CD14-positive monocyte (primary cell): Measurements from ENCODE around the gene CNN1. TPM values are rescaled to one million over a fixed set of nuclear protein-coding genes. Genes with fewer than 3 reads are reported as not detected.
A peak's percentile ranks its signal among the peaks of the same experiment; 100 is the strongest.

Source experiments
- DNase-seq, 3 donors: peaks; one replicate each; pipeline ENCODE4 v3.0.0-alpha.2; 2011 to 2022
- H2AFZ ChIP-seq: 2 replicates; pipeline ENCODE4 v1.6.0; 2012; ENCODE audit warnings: mild to moderate bottlenecking, low read depth, low read length, inconsistent platforms; ENCODE audit not compliant: insufficient read depth, poor library complexity, severe bottlenecking
- H3K27ac ChIP-seq, 2 donors: 1 replicate in 1 of 2; 2 replicates in 1 of 2; pipeline ENCODE4 v1.5.1; 2012 to 2013; ENCODE audit warnings: low read length in 2 of 2, control low read depth in 1 of 2, inconsistent platforms in 1 of 2, low read depth in 1 of 2, mild to moderate bottlenecking in 1 of 2
- H3K27me3 ChIP-seq, 2 donors: one replicate each; pipeline versions ENCODE4 v1.6.0 to v1.6.1; 2011 to 2013; ENCODE audit warnings: low read length in 2 of 2; ENCODE audit not compliant: control insufficient read depth in 2 of 2, insufficient read depth in 2 of 2
- H3K36me3 ChIP-seq, 2 donors: replicated peaks in 1 of 2; 1 replicate in 1 of 2; 2 replicates in 1 of 2; pipeline versions ENCODE4 v1.5.1 to v1.6.1; 2012 to 2013; ENCODE audit warnings: low read length in 2 of 2, control low read depth in 1 of 2, inconsistent platforms in 1 of 2, mild to moderate bottlenecking in 1 of 2; ENCODE audit not compliant: insufficient read depth in 2 of 2, control insufficient read depth in 1 of 2
- H3K4me1 ChIP-seq, 2 donors: 1 replicate in 1 of 2; 2 replicates in 1 of 2; pipeline versions ENCODE4 v1.5.1 to v1.6.1; 2012 to 2013; ENCODE audit warnings: low read length in 2 of 2, control low read depth in 1 of 2, inconsistent platforms in 1 of 2, mild to moderate bottlenecking in 1 of 2, moderate library complexity in 1 of 2; ENCODE audit not compliant: insufficient read depth in 2 of 2, control insufficient read depth in 1 of 2
- H3K4me2 ChIP-seq: replicated peaks from 2 replicates; pipeline ENCODE3; 2012; ENCODE audit warnings: low read length, moderate library complexity, mild to moderate bottlenecking; ENCODE audit not compliant: poor library complexity, severe bottlenecking; ENCODE audit errors: extremely low read depth
- H3K4me3 ChIP-seq, 3 experiments: fragments of 200-600 bp in 1 of 3; sonication (generic) in 1 of 3; replicated peaks in 1 of 3; 1 replicate in 2 of 3; 2 replicates in 1 of 3; pipeline ENCODE4 v1.5.1; 2011 to 2013; ENCODE audit warnings: low read length in 3 of 3, mild to moderate bottlenecking in 3 of 3, control low read depth in 2 of 3, low read depth in 2 of 3, inconsistent platforms in 1 of 3, moderate library complexity in 1 of 3
- H3K79me2 ChIP-seq: 2 replicates; pipeline ENCODE4 v1.6.0; 2012; ENCODE audit warnings: mild to moderate bottlenecking, control low read depth, inconsistent platforms, low read length, moderate library complexity; ENCODE audit not compliant: insufficient read depth
- H3K9ac ChIP-seq: 2 replicates; pipeline ENCODE4 v1.6.0; 2017; ENCODE audit warnings: low read length, mild to moderate bottlenecking; ENCODE audit not compliant: insufficient read depth, poor library complexity, severe bottlenecking
- H3K9me3 ChIP-seq, 2 donors: replicated peaks in 1 of 2; 1 replicate in 1 of 2; 2 replicates in 1 of 2; pipeline versions ENCODE4 v1.5.1 to v1.6.1; 2012 to 2013; ENCODE audit warnings: low read length in 2 of 2, control low read depth in 1 of 2; ENCODE audit not compliant: control insufficient read depth in 1 of 2, insufficient read depth in 1 of 2
- H4K20me1 ChIP-seq: 2 replicates; pipeline ENCODE4 v1.6.0; 2012; ENCODE audit warnings: mild to moderate bottlenecking, low read length, control low read depth, moderate library complexity; ENCODE audit not compliant: insufficient read depth
- H3K27ac Mint-ChIP-seq, 7 donors: one replicate each; pipeline ENCODE4 v1.8.0; 2020; ENCODE audit warnings: mild to moderate bottlenecking in 7 of 7, mixed read lengths in 7 of 7, moderate library complexity in 6 of 7, inconsistent platforms in 2 of 7
- H3K27me3 Mint-ChIP-seq, 3 donors: one replicate each; pipeline ENCODE4 v1.8.0; 2021 to 2022; ENCODE audit warnings: low read depth in 3 of 3, mild to moderate bottlenecking in 3 of 3, mixed read lengths in 3 of 3, moderate library complexity in 3 of 3, inconsistent platforms in 1 of 3
- H3K36me3 Mint-ChIP-seq, 2 donors: one replicate each; pipeline ENCODE4 v1.8.0; 2020; ENCODE audit warnings: mixed read lengths in 2 of 2, inconsistent platforms in 1 of 2, mild to moderate bottlenecking in 1 of 2
- H3K4me1 Mint-ChIP-seq: one replicate; pipeline ENCODE4 v1.8.0; 2020; ENCODE audit warnings: mild to moderate bottlenecking, mixed read lengths
- H3K4me3 Mint-ChIP-seq, 2 donors: one replicate each; pipeline ENCODE4 v1.8.0; 2020; ENCODE audit warnings: mild to moderate bottlenecking in 2 of 2, mixed read lengths in 2 of 2, moderate library complexity in 1 of 2
- H3K9me3 Mint-ChIP-seq, 7 donors: one replicate each; pipeline ENCODE4 v1.8.0; 2020 to 2022; ENCODE audit warnings: mixed read lengths in 7 of 7, mild to moderate bottlenecking in 6 of 7, moderate library complexity in 6 of 7, inconsistent platforms in 2 of 7
- CTCF ChIP-seq: fragments of 200-600 bp; IDR thresholded peaks from one replicate; pipeline ENCODE4 v1.8.0; 2022; ENCODE audit warnings: antibody characterized with exemption, mild to moderate bottlenecking
- WGBS: methylation state at CpG from one replicate; pipeline ENCODE4 v1.1.5; 2013; ENCODE audit warnings: missing lambda C conversion rate; ENCODE audit not compliant: insufficient coverage; 5-methylcytosine and 5-hydroxymethylcytosine counted together
- intact Hi-C, 2 donors: fragments of 100-400 bp; cut with micrococcal nuclease; formaldehyde crosslinking; loops; one replicate each; pipeline versions ENCODE4 v1.15.0 to v1.15.1; 2023
- polyA plus RNA-seq, 3 donors: library from polyadenylated mRNA; depleted of rRNA in 1 of 3; unstranded in 2 of 3; stranded (reverse) in 1 of 3; fragments of 300-500 nt in 2 of 3; fragments of >200 nt in 1 of 3; fragmentation: Illumina TruSeq in 2 of 3; gene quantifications; 1 replicate in 2 of 3; 2 replicates in 1 of 3; pipeline ENCODE4 v1.2.3, GENCODE V29; 2012 to 2021

Gene CNN1
- polyA plus RNA-seq, 3 donors: not detected

- peak within 1 kb of the TSS; percentile 39 to 77 (median 54) for H3K4me3 ChIP-seq
- peaks cover under 1 to 17% (median 5%) of the 10 kb centered on the region in 3 donors for H3K27me3 Mint-ChIP-seq
- H3K27ac ChIP-seq: peak within 1 kb of the TSS; percentile 48 to 77
- no peak for DNase-seq
- H3K9me3 Mint-ChIP-seq: peaks cover 0 to 10% (median 0%) of the 10 kb centered on the region in 7 donors
- no peaks in the 10 kb centered on the region for H3K79me2 ChIP-seq
- H3K36me3 Mint-ChIP-seq: peaks cover 3 to 5% of the 10 kb centered on the region in 2 donors
- peak within 1 kb of the TSS; percentile 85 for H3K4me2 ChIP-seq
- no peaks in the 10 kb centered on the region for H3K36me3 ChIP-seq
- peak within 1 kb of the TSS; percentile 63 to 87 (median 81) for H3K27ac Mint-ChIP-seq
- TF ChIP-seq CTCF: no peak
- H2AFZ ChIP-seq: peak within 1 kb of the TSS; percentile 83
- 69% methylated on average over 9 of the region's 18 CpGs for WGBS
- H3K4me1 ChIP-seq: peaks cover 62 to 68% of the 10 kb centered on the region in 2 donors
- peaks cover 63% of the 10 kb centered on the region for H3K4me1 Mint-ChIP-seq
- H3K27me3 ChIP-seq: no peaks in the 10 kb centered on the region
- peak within 1 kb of the TSS; percentile 69 for H3K9ac ChIP-seq
- H3K9me3 ChIP-seq: no peaks in the 10 kb centered on the region
- intact Hi-C loops: no loop called here
- H4K20me1 ChIP-seq: no peaks in the 10 kb centered on the region
- H3K4me3 Mint-ChIP-seq: peak within 1 kb of the TSS; percentile 69 to 85
These were observed 39.0 kb downstream of the CNN1 start, which contains the start of gene ACP5 for GRCh38 chr19:11577451-11578257. Gene ACP5, minus strand, starts transcription at chr19:11577645. Its CDS starts 328 bp downstream, at chr19:11577317.

- intact Hi-C loops: no loop called here
- DNase-seq: peak; percentile 39 to 52 (median 44)
- H3K4me3 Mint-ChIP-seq: peak overlapping the region; percentile 75 to 85
- peaks cover 3 to 5% of the 10 kb centered on the region in 2 donors for H3K36me3 Mint-ChIP-seq
- Histone ChIP-seq H3K4me1 (peaks cover 70 to 76% of the 10 kb centered on the region in 2 donors), H3K27ac (peak overlapping the region; percentile 48 to 77), H3K9me3 (no peaks in the 10 kb centered on the region), H4K20me1 (no peaks in the 10 kb centered on the region), H3K36me3 (no peaks in the 10 kb centered on the region), H3K9ac (peak overlapping the region; percentile 69), H3K27me3 (no peaks in the 10 kb centered on the region), H3K4me2 (peak overlapping the region; percentile 85), H2AFZ (peak overlapping the region; percentile 83), H3K4me3 (peak overlapping the region; percentile 39 to 77 (median 54)), H3K79me2 (no peaks in the 10 kb centered on the region)
- peak overlapping the region; percentile 63 to 89 (median 85) for H3K27ac Mint-ChIP-seq
- H3K4me1 Mint-ChIP-seq: peaks cover 68% of the 10 kb centered on the region
- H3K27me3 Mint-ChIP-seq: peaks cover 2 to 16% (median 5%) of the 10 kb centered on the region in 3 donors
- TF ChIP-seq CTCF: no peak
- 3% methylated on average over 48 of the region's 62 CpGs for WGBS
- H3K9me3 Mint-ChIP-seq: peaks cover 0 to 13% (median 0%) of the 10 kb centered on the region in 7 donors
These were observed 39.8 kb downstream of the CNN1 start for GRCh38 chr19:11578258-11579142.
